WTC11 (cell line): ENCODE data around the gene XPO6. TPM values are rescaled to one million over a fixed set of nuclear protein-coding genes. Genes with fewer than 3 reads are reported as not detected.

Experiments used
- ATAC-seq: fragments of 200-7000 bp; cut with Tn5 transposase; 2 replicates; pipeline ENCODE4 v1.10.0; 2021; ENCODE audit warnings: mild to moderate bottlenecking, moderate library complexity
- CTCF ChIA-PET: fragments of 300-600 bp; sonication (Branson Sonifier 250); formaldehyde crosslinking; loops from one replicate; lab custom pipeline; 2021; ENCODE audit warnings: antibody characterized with exemption; lab: Charles Lee
- POLR2A ChIA-PET: fragments of 350-600 bp; sonication (Branson Sonifier 250); formaldehyde crosslinking; loops from one replicate; lab custom pipeline; 2021; ENCODE audit warnings: antibody characterized with exemption; lab: Charles Lee
- DNase-seq: peaks from one replicate; pipeline ENCODE4 v3.0.0; 2021; ENCODE audit warnings: low spot score
- H3K27ac Mint-ChIP-seq: 2 replicates; pipeline ENCODE4 v1.8.0; 2021; ENCODE audit warnings: mixed read lengths
- H3K27me3 Mint-ChIP-seq: 2 replicates; pipeline ENCODE4 v1.8.0; 2021; ENCODE audit warnings: low read depth, mild to moderate bottlenecking, moderate library complexity, mixed read lengths
- H3K36me3 Mint-ChIP-seq: 2 replicates; pipeline ENCODE4 v1.8.0; 2021; ENCODE audit warnings: mixed read lengths
- H3K4me1 Mint-ChIP-seq: 2 replicates; pipeline ENCODE4 v1.8.0; 2022; ENCODE audit warnings: mixed read lengths
- H3K4me3 Mint-ChIP-seq: 2 replicates; pipeline ENCODE4 v1.8.0; 2021; ENCODE audit warnings: mild to moderate bottlenecking, moderate library complexity, mixed read lengths
- H3K9me3 Mint-ChIP-seq: 2 replicates; pipeline ENCODE4 v1.8.0; 2021; ENCODE audit warnings: mixed read lengths
- ATF2 ChIP-seq: sonication (generic); formaldehyde crosslinking; IDR thresholded peaks from 2 replicates; pipeline ENCODE4 v1.8.1; 2022; ENCODE audit warnings: low read depth, missing genetic modification reagents, borderline replicate concordance
- ATF3 ChIP-seq: sonication (generic); formaldehyde crosslinking; conservative IDR thresholded peaks from 2 replicates; pipeline ENCODE4 v1.8.1; 2022; ENCODE audit warnings: mild to moderate bottlenecking, missing genetic modification reagents
- CDX4 ChIP-seq: fragments of 250-450 bp; sonication (Bioruptor Pico); IDR thresholded peaks from 2 replicates; pipeline ENCODE4 v1.9.0; 2021; ENCODE audit warnings: moderate library complexity, mild to moderate bottlenecking, inconsistent platforms, borderline replicate concordance
- CREM ChIP-seq: sonication (generic); formaldehyde crosslinking; IDR thresholded peaks from 2 replicates; pipeline ENCODE4 v1.8.1; 2022; ENCODE audit warnings: mild to moderate bottlenecking, missing genetic modification reagents, moderate library complexity
- FOXJ3 ChIP-seq: sonication (generic); formaldehyde crosslinking; IDR thresholded peaks from 2 replicates; pipeline ENCODE4 v1.9.0; 2021; ENCODE audit warnings: missing genetic modification reagents, mild to moderate bottlenecking, borderline replicate concordance
- JUN ChIP-seq: sonication (generic); formaldehyde crosslinking; IDR thresholded peaks from 2 replicates; pipeline ENCODE4 v1.8.0; 2023; ENCODE audit warnings: mild to moderate bottlenecking, missing genetic modification reagents
- KAT7 ChIP-seq: sonication (generic); formaldehyde crosslinking; IDR thresholded peaks from 2 replicates; pipeline ENCODE4 v1.8.1; 2023; ENCODE audit warnings: missing genetic modification reagents, mild to moderate bottlenecking, borderline replicate concordance
- MLX ChIP-seq: sonication (generic); formaldehyde crosslinking; IDR thresholded peaks from 2 replicates; pipeline ENCODE4 v1.8.1; 2023; ENCODE audit warnings: mild to moderate bottlenecking, missing genetic modification reagents, moderate library complexity
- NFYB ChIP-seq: sonication (generic); formaldehyde crosslinking; conservative IDR thresholded peaks from 2 replicates; pipeline ENCODE4 v1.8.0; 2022; ENCODE audit warnings: low read depth, missing genetic modification reagents
- NR3C1 ChIP-seq: sonication (generic); formaldehyde crosslinking; conservative IDR thresholded peaks from 2 replicates; pipeline ENCODE4 v1.8.1; 2023; ENCODE audit warnings: low read depth, mild to moderate bottlenecking, missing genetic modification reagents
- PRDM15 ChIP-seq: sonication (generic); formaldehyde crosslinking; IDR thresholded peaks from 2 replicates; pipeline ENCODE4 v1.8.0; 2022; ENCODE audit warnings: missing genetic modification reagents
- PRRX2 ChIP-seq: fragments of 250-450 bp; sonication (Bioruptor Pico); IDR thresholded peaks from 2 replicates; pipeline ENCODE4 v1.8.0; 2021; ENCODE audit warnings: mild to moderate bottlenecking
- TCF7 ChIP-seq: sonication (generic); formaldehyde crosslinking; IDR thresholded peaks from 2 replicates; pipeline ENCODE4 v1.8.0; 2022; ENCODE audit warnings: mild to moderate bottlenecking, low read depth, missing genetic modification reagents, moderate library complexity
- ZMAT4 ChIP-seq: fragments of 250-450 bp; sonication (Bioruptor Pico); IDR thresholded peaks from 2 replicates; pipeline ENCODE4 v1.9.0; 2021; ENCODE audit warnings: mild to moderate bottlenecking
- ZNF281 ChIP-seq: sonication (generic); formaldehyde crosslinking; IDR thresholded peaks from 2 replicates; pipeline ENCODE4 v1.8.0; 2023; ENCODE audit warnings: mild to moderate bottlenecking, missing genetic modification reagents
- ZNF416 ChIP-seq: fragments of 250-450 bp; sonication (Bioruptor Pico); IDR thresholded peaks from 2 replicates; pipeline ENCODE4 v1.9.0; 2021; ENCODE audit warnings: mild to moderate bottlenecking, inconsistent platforms
- ZSCAN18 ChIP-seq: fragments of 250-450 bp; sonication (Bioruptor Pico); IDR thresholded peaks from 2 replicates; pipeline ENCODE4 v2.1.2; 2022; ENCODE audit warnings: mild to moderate bottlenecking, moderate library complexity
- total RNA-seq: library from RNA; stranded (reverse); gene quantifications from 3 replicates; pipeline ENCODE4 v1.2.3, GENCODE V29; 2021
- TF ChIP-seq, protein P1 (sequence below): sonication (generic); formaldehyde crosslinking; IDR thresholded peaks from 2 replicates; pipeline ENCODE4 v1.8.0; 2022; ENCODE audit warnings: mild to moderate bottlenecking, missing genetic modification reagents
- TF ChIP-seq, protein P2 (sequence below): sonication (generic); formaldehyde crosslinking; IDR thresholded peaks from 2 replicates; pipeline ENCODE4 v1.8.1; 2023; ENCODE audit warnings: mild to moderate bottlenecking, missing genetic modification reagents, borderline replicate concordance

The XPO6 gene
- total RNA-seq, 1 experiment from 2014 or later = 160 TPM

DNA sequence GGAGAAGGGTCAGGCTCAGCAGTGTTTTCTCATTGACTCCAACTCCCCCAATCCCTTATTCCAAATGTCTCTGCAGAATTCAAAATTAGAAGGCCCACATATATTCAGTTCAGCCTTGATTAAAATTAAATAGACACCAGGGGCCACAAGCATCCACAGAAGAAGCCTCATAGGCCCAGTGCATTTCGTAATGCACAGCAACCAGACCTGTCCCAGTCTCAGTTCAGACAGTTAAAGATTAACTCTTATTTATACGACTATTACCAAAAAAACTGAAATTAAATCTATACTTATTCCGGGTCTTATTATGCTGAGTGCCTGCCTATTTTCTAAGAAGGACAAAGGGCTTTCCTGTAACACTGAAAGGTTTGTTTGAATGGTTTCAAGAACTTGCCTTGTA lies 106.5 kb downstream of the XPO6 start (continued):
- TF ChIP-seq, protein P1, sequence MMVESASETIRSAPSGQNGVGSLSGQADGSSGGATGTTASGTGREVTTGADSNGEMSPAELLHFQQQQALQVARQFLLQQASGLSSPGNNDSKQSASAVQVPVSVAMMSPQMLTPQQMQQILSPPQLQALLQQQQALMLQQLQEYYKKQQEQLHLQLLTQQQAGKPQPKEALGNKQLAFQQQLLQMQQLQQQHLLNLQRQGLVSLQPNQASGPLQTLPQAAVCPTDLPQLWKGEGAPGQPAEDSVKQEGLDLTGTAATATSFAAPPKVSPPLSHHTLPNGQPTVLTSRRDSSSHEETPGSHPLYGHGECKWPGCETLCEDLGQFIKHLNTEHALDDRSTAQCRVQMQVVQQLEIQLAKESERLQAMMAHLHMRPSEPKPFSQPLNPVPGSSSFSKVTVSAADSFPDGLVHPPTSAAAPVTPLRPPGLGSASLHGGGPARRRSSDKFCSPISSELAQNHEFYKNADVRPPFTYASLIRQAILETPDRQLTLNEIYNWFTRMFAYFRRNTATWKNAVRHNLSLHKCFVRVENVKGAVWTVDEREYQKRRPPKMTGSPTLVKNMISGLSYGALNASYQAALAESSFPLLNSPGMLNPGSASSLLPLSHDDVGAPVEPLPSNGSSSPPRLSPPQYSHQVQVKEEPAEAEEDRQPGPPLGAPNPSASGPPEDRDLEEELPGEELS = no peak
- no peak for TF ChIP-seq ZNF416 (CRISPR knock-in tag)
- TF ChIP-seq KAT7 (CRISPR knock-in tag) = no peak
- TF ChIP-seq ATF3 (CRISPR knock-in tag) = no peak
- no peak for TF ChIP-seq ZNF281
- TF ChIP-seq PRDM15 (CRISPR knock-in tag) = no peak
- no peak for TF ChIP-seq NR3C1 (CRISPR knock-in tag)
- TF ChIP-seq JUN (CRISPR knock-in tag) = no peak
- no peak for TF ChIP-seq CDX4 (CRISPR knock-in tag)
- no peak for TF ChIP-seq TCF7 (CRISPR knock-in tag)
- TF ChIP-seq NFYB (CRISPR knock-in tag) = no peak
- TF ChIP-seq ATF2 (CRISPR knock-in tag) = no peak

DNA sequence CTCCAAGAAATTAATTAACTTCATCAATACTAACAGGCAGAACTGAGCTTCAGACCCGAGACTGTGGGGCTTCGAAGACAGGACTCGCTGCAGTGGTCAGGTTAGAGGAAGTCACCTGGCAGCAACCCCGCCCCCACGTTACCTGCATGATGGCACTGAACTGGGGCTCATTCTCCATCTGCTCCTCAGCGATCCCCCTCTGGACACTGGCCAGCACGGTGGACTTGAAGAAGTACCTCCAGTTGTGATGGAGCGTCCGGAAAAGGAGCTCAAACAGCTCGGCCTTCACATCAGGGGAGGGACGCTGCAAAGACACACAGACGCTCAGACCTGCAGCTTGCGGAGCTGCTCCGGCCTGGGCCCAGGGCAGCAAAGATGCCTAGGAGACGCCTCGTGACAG lies 107.4 kb downstream of the XPO6 start:
- no peak for DNase-seq
- CTCF ChIA-PET = interaction anchor here (1.1 kb wide), 1 partner anchor 110 kb away, joined by 3 read pairs; no protein-coding TSS in a partner anchor
- POLR2A ChIA-PET = no interaction called here
- Mint-ChIP-seq H3K36me3 (peaks cover 76% of the 10 kb centered on the region), H3K4me3 (no peak overlapping the region), H3K27ac (no peak overlapping the region), H3K9me3 (no peaks in the 10 kb centered on the region), H3K4me1 (no peaks in the 10 kb centered on the region), H3K27me3 (no peaks in the 10 kb centered on the region)
- ATAC-seq = no peak
- TF ChIP-seq MLX (CRISPR knock-in tag) = no peak
- no peak for TF ChIP-seq PRRX2 (CRISPR knock-in tag)
- TF ChIP-seq ZSCAN18 = no peak
- no peak for TF ChIP-seq FOXJ3
- no peak for TF ChIP-seq ZMAT4 (CRISPR knock-in tag)
- TF ChIP-seq CREM (CRISPR knock-in tag) = no peak
- TF ChIP-seq, protein P2, sequence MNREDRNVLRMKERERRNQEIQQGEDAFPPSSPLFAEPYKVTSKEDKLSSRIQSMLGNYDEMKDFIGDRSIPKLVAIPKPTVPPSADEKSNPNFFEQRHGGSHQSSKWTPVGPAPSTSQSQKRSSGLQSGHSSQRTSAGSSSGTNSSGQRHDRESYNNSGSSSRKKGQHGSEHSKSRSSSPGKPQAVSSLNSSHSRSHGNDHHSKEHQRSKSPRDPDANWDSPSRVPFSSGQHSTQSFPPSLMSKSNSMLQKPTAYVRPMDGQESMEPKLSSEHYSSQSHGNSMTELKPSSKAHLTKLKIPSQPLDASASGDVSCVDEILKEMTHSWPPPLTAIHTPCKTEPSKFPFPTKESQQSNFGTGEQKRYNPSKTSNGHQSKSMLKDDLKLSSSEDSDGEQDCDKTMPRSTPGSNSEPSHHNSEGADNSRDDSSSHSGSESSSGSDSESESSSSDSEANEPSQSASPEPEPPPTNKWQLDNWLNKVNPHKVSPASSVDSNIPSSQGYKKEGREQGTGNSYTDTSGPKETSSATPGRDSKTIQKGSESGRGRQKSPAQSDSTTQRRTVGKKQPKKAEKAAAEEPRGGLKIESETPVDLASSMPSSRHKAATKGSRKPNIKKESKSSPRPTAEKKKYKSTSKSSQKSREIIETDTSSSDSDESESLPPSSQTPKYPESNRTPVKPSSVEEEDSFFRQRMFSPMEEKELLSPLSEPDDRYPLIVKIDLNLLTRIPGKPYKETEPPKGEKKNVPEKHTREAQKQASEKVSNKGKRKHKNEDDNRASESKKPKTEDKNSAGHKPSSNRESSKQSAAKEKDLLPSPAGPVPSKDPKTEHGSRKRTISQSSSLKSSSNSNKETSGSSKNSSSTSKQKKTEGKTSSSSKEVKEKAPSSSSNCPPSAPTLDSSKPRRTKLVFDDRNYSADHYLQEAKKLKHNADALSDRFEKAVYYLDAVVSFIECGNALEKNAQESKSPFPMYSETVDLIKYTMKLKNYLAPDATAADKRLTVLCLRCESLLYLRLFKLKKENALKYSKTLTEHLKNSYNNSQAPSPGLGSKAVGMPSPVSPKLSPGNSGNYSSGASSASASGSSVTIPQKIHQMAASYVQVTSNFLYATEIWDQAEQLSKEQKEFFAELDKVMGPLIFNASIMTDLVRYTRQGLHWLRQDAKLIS (CRISPR knock-in tag) = no peak
